Measurements from ENCODE around the gene RDH5.

The RDH5 gene

GRCh38 chr12:55728939-55729818 is 9.0 kb downstream of the RDH5 start, which contains the start of gene CD63:
TSS of gene CD63 (minus strand) at chr12:55729009. CDS start at chr12:55728341, 668 bp downstream.
- DNase-seq (ENCODE audit: low read depth), result peak; percentile 40

DNA sequence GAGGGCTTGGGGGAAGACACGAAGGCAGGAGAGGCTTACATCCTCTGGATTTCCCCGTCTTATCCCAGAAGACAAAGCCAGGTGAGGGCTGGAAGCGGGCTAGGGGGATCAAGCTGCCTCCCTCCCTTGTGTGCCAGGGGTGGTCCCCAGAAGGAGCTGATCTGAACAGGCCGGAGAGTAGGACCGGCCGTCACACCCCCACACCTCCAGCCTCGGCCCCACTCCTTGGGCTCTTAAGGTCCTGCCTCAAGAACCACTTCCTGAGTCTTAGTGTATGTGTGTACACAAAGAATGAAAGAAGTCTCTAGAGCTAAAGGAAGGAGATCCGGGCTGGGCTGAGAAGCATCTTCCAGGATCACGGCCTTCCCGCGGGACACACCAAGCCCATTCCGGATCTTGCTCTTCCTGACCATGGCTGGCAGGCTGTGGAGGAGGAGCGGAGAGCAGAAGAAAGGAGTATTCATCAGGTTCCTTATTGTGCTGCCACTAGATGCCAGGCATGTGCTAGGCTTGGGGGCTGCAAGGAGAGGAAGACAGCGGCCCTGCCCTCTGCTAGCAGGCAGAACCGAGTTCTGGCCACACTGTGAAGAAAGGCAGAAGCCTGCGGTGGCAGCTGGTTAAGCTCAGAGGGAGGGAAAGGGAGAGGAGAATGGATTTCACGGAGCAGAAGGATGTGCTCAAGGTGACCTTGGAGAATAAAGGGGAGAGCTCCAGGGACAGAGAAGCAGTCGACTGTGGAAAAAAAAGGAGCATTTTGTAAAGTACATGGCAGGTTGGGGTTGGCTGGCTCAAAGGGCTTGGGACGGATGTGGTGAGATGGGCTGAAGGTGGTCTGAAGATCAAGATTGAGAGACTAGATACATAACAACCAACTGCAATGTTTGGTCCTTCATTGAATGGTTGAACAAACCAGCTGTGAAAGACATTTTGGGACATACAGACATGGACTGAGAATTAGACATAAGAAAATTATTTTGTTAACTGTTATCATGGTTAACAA is 9.9 kb downstream of the RDH5 start:
- DNase-seq (ENCODE audit: low read depth), result no peak

DNA sequence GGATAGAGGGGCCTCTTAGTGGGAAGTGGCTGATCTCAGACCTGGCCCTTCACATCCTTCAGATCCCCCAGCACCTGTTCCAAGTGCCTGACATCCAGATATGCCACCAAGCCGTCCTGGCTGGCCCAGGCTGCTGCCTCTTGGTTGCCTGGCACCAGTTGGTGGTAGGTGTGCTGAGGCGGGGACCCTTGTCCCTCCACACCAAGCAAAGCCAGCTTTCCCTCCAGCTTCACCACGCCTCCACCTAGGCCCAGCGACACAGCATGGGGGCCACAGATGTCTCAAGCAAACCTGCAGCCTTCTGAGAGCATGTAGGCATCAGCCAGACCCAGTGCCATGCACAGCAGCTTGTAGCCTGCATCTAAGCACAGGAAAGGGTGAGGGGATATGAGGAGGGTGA is 12.1 kb downstream of the RDH5 start:
- no peak for DNase-seq (ENCODE audit: low read depth)

DNA sequence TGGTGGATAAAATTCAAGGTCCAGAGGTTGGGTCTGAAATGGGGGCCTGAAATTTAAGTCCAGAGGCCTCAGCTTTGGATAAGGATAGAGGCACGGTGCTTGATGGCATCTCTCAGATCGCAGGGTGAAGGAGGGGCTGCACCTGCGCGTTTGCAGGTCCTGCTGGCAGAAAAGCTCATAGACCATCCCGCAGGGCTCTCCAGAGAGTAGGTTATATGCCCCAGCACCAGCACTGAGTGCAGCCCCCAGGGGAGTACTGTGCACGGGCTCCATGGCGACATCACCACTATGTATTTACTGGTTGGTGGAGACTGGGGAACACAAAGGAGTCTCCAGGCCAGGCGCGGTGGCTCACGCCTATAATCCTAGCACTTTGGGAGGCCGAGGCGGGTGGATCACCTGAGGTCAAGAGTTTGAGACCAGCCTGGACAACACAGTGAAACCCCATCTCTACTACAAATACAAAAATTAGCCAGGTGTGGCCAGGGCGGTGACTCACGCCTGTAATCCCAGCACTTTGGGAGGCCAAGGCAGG is 12.9 kb downstream of the RDH5 start:
- no peak for DNase-seq (ENCODE audit: low read depth)

- no peak for DNase-seq (ENCODE audit: low read depth)
These were observed 13.7 kb downstream of the RDH5 start for GRCh38 chr12:55733858-55734257.

DNA sequence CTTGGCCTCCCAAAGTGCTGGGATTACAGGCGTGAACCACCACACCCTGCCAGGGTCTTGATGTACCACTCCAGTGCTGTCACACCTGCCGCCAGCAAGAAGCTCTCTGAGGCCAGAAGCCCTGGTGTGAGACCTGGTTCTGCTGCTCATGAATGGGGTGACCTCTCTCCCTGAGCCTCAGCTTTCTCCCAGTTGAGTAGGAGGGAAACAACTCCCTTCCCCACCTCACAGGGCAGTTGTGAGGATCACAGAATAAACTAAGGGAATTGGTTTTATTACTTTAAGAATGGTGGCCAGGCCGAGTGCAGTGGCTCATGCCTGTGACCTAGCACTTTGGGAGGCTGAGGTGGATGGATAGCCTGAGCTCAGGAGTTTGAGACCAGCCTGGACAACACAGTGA is 14.4 kb downstream of the RDH5 start:
- DNase-seq (ENCODE audit: low read depth), result no peak

DNA sequence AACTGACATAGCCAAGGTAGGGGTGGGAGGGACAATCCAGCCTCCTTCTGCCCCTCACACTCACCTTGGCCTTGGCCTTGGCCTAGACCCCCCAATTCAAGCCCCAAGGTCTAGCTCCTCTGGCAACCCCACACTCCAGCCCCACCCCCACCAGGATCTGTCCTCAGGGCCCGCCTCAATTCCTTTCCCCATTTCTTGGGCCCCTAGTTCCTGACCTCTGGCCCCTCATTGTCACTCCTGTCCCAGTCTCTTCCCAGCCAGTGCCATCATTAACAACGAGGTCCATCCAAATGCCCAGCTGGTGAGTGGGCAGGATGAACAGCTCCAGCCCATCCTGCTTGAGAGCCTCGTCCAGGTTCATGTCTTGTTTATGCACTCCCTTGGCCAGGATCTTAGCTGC is 15.9 kb downstream of the RDH5 start:
- DNase-seq (ENCODE audit: low read depth), result no peak

GRCh38 chr12:55736780-55737580 is 16.8 kb downstream of the RDH5 start:
- peak; percentile 36 for DNase-seq (ENCODE audit: low read depth)

DNA sequence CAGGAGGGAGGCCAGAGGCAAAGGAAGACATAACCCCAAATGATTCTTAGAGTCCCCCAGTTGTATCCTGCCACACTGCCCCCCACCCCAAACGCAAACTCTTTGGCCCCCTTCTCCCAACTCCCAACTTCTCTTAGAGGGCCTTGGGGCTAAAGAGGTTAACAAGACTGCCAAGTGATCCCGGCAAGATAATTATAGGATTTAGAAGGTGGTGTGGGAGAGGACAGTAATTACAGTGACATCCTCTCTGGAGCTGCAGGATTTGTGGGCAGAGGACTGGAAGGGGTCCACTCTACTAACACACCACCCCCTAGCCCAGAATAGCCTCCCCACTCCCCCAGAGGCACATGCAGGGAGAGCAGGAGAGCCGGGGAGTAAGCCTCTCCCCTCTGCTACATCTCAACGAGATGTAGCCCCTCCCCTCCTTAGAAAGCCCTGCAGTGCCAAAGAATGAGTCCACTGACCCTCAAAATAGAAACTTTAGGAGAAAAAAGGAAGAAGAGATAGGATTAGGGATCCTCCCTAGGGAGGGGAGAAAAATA is 17.5 kb downstream of the RDH5 start:
- no peak for DNase-seq (ENCODE audit: low read depth)

DNA sequence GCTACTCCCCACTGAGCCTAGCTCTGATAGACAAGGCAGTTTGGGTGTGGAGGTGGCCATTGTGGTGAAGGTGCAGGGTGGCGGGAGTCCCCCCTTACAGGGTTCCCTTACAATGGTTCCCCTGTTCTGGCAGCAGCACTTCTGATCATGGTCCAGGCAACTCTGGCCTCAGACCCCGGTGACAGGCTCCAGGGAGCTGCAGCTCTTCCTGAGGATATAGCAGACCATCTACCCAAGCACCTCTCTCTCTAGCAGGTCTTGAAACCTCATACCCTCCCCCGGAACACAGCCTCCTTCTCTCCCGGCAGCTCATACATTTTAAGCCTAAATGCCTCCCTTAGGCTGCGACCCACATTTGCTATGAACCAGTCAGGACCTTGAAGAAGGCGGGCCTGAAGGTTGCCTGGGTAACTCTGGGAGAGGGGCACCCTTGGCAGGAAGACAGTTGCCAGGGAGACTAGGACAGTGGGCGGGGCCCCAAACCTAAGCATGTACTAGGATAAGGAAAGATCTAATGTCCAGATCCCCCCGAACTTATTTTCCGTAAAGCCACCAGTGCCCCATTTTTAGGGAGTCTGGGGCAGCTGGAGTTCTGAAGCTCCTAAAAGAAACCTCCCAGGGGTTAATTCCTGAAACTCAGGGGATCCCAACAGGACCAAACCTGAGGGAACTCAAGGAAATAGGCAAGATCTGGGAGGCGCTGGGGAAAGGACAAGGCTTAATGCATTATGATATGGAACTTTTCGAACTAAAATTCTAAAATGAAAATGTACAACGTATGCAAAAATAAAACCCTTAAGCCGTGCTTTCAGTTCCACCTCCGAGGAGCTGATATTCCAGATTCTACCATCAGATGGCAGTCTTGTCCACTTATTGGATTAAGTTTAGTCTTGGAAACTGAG is 18.2 kb downstream of the RDH5 start:
- DNase-seq (ENCODE audit: low read depth), result peak; percentile 57

GRCh38 chr12:55739025-55739378 is 18.8 kb downstream of the RDH5 start:
- no peak for DNase-seq (ENCODE audit: low read depth)

- DNase-seq (ENCODE audit: low read depth), result no peak
These were observed 21.9 kb downstream of the RDH5 start for GRCh38 chr12:55741931-55742680.

GRCh38 chr12:55742719-55743405 is 22.7 kb downstream of the RDH5 start, which contains the start of gene GDF11:
TSS of gene GDF11 (plus strand) at chr12:55743122. CDS start at chr12:55743317, 195 bp downstream.
- peak; percentile 57 for DNase-seq (ENCODE audit: low read depth)

- peak; percentile 16 for DNase-seq (ENCODE audit: low read depth)
These were observed 23.5 kb downstream of the RDH5 start for GRCh38 chr12:55743406-55744339.

DNA sequence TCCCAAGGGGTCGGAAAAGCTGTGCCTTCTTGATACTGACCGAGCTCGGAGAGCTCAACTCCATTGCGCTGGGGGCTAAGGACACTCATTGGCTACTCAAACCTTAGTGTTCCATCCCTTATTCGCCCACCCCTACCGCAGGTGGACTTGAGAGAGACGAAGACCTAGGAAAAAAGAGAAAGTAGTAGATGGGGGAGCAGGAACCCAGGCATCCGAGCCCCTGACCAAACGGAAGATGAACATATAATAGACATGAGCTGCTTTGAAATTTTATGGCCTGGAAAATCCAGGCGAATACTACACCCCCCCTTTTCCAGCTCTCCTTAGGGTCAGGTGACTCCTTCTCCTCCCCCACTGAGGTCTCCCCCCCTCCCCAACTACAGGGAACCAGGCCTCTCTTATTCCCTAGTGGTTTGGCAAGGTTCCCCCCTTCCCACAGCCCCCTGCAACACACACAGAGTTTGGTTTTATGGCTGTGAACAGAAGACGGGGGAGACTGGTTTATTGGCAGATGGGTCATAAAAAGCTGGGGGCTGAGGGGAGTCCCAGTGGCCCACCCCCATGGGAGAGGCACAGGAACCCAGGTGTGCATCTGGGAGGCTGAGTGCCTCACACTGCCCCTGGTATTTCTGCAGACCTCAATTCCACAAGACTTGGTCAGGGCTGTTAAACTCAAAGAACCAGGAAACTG is 24.3 kb downstream of the RDH5 start:
- no peak for DNase-seq (ENCODE audit: low read depth)

DNA sequence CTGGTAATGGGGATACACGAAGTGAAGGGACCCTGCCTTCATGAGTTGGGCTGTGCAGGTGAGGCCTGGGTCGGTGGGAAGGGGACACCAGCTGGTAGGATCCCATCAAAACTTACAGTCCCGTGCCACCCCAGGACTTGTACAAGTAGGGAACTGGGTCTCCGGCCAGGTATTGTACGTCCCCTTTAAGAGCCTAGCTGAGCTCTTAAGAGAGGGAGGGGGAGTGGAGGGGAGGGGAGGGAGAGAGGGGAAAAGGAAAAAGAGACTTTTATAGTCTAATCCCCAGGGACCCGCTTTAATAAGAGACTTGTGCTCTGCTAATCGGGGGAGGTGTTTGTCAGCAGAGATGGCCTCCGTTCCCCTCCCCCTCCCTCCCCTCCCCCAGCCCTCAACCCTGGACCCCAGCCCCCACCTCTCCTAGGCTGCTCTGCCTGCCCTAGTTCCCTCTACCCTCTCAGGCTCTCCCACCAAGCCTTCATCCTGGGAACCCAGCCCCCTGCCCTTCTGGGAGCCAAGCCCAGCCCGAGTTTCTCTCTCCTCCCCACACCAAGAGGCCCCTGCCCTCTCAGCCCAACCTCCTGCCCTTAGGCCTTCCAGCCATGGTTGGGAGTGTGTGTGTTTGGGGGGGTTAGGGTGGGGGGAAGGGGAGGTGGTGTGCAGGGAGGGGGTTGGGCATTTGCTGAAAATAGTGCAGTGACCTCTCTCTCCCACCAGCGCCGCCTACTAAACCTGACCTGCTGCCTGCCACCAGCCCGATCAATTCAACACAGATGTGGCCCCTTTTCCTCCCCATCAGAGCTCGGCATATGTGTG is 25.4 kb downstream of the RDH5 start:
- no peak for DNase-seq (ENCODE audit: low read depth)
